Calu3 (cell line): Measurements from ENCODE around the gene PSMA1. TPM values are rescaled to one million over a fixed set of nuclear protein-coding genes. Genes with fewer than 3 reads are reported as not detected.

ENCODE experiments used
- BruUV-seq: library from RNA; stranded (reverse); fragments of 400-500 nt; replicated peaks from 2 replicates; lab custom pipeline; 2021; lab: Mats Ljungman, UMichigan
- CTCF ChIA-PET: fragments of 300-600 bp; sonication (Branson Sonifier 250); formaldehyde crosslinking; loops from one replicate; lab custom pipeline; 2022; ENCODE audit warnings: antibody characterized with exemption; lab: Charles Lee
- DNase-seq: peaks from one replicate; pipeline ENCODE4 v3.0.0; 2022
- H3K27ac Mint-ChIP-seq: one replicate; pipeline ENCODE4 v1.8.0; 2022; ENCODE audit warnings: mixed read lengths; ENCODE audit not compliant: unreplicated experiment
- H3K27me3 Mint-ChIP-seq: one replicate; pipeline ENCODE4 v1.8.0; 2022; ENCODE audit warnings: mixed read lengths; ENCODE audit not compliant: unreplicated experiment
- H3K36me3 Mint-ChIP-seq: one replicate; pipeline ENCODE4 v1.8.0; 2022; ENCODE audit warnings: mild to moderate bottlenecking, moderate library complexity, mixed read lengths; ENCODE audit not compliant: insufficient read depth, unreplicated experiment
- H3K4me1 Mint-ChIP-seq: one replicate; pipeline ENCODE4 v1.8.0; 2022; ENCODE audit warnings: mild to moderate bottlenecking, low read depth, mixed read lengths; ENCODE audit not compliant: unreplicated experiment
- H3K4me3 Mint-ChIP-seq: one replicate; pipeline ENCODE4 v1.8.0; 2022; ENCODE audit warnings: mild to moderate bottlenecking, low read depth, moderate library complexity, mixed read lengths; ENCODE audit not compliant: unreplicated experiment
- H3K9me3 Mint-ChIP-seq: one replicate; pipeline ENCODE4 v1.8.0; 2022; ENCODE audit warnings: low read depth, mixed read lengths; ENCODE audit not compliant: unreplicated experiment
- intact Hi-C: fragments of 100-400 bp; cut with micrococcal nuclease; formaldehyde crosslinking; loops from one replicate; pipeline ENCODE4 v1.10.0; 2022; ENCODE audit not compliant: unreplicated experiment
- total RNA-seq: library from RNA; stranded (reverse); gene quantifications from 2 replicates; pipeline ENCODE4 v1.2.3, GENCODE V29; 2022
- TF ChIP-seq, protein P1 (sequence below): fragments of 200-600 bp; IDR thresholded peaks from one replicate; pipeline ENCODE4 v1.8.0; 2022; ENCODE audit warnings: antibody characterized with exemption; ENCODE audit not compliant: unreplicated experiment

PSMA1 gene
- total RNA-seq, 1 experiment from 2014 or later: 205 TPM

DNA sequence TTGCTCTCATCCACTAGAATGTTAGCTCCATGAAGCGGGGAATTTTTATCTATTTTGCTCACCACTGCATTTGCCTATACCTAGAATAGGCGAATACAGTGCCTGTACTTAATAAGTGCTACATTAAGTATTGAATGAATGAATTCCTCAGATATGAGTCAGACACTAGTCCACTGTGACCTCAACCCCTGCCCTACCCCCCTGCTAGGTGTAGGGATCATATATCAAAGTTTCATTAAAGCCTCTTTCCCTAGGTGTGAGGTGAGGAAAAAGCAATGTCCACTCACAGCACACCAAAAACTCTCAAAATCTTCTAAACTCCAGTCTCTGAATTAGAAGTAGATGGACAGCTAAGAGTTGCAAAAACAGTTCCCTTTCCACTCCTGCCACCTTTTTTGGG lies 9.8 kb upstream of the PSMA1 start:
- H3K36me3 Mint-ChIP-seq: no peaks in the 10 kb centered on the region
- H3K27ac Mint-ChIP-seq: no peak overlapping the region
- intact Hi-C loops: no loop called here
- no peaks in the 10 kb centered on the region for H3K27me3 Mint-ChIP-seq
- peaks cover 13% of the 10 kb centered on the region for H3K4me1 Mint-ChIP-seq
- H3K4me3 Mint-ChIP-seq: no peak overlapping the region
- CTCF ChIA-PET: interaction anchor here (0.7 kb wide), 1 partner anchor 270 kb away, joined by 4 read pairs; no protein-coding TSS in a partner anchor
- TF ChIP-seq, protein P1, sequence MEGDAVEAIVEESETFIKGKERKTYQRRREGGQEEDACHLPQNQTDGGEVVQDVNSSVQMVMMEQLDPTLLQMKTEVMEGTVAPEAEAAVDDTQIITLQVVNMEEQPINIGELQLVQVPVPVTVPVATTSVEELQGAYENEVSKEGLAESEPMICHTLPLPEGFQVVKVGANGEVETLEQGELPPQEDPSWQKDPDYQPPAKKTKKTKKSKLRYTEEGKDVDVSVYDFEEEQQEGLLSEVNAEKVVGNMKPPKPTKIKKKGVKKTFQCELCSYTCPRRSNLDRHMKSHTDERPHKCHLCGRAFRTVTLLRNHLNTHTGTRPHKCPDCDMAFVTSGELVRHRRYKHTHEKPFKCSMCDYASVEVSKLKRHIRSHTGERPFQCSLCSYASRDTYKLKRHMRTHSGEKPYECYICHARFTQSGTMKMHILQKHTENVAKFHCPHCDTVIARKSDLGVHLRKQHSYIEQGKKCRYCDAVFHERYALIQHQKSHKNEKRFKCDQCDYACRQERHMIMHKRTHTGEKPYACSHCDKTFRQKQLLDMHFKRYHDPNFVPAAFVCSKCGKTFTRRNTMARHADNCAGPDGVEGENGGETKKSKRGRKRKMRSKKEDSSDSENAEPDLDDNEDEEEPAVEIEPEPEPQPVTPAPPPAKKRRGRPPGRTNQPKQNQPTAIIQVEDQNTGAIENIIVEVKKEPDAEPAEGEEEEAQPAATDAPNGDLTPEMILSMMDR: no peak
- no peaks in the 10 kb centered on the region for H3K9me3 Mint-ChIP-seq
- BruUV-seq: no TSS peak
- DNase-seq: peak; percentile 61

DNA sequence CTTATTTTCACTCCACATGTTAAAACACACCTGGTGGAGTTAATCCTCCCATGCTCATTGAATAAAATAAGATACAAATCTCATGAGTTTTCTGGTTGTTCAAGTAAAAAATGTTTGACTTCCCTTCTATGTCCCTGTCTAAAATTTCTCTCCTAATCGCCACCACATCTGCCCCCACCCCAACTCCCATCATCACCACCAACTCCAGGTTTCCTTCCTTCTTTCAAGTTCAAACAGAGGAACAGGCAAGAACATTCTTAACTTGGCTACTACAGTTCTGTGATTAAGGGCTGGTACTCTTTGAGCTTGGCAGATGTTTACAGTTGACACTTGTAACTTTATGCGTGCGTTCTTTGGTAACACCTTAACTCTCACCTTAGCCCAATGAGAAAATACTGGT lies 9.1 kb upstream of the PSMA1 start:
- H3K27me3 Mint-ChIP-seq: no peaks in the 10 kb centered on the region
- H3K9me3 Mint-ChIP-seq: no peaks in the 10 kb centered on the region
- TF ChIP-seq, protein P1: no peak
- no peaks in the 10 kb centered on the region for H3K36me3 Mint-ChIP-seq
- CTCF ChIA-PET: no interaction called here
- intact Hi-C loops: no loop called here
- DNase-seq: no peak
- peaks cover 13% of the 10 kb centered on the region for H3K4me1 Mint-ChIP-seq
- BruUV-seq: no TSS peak
- no peak overlapping the region for H3K4me3 Mint-ChIP-seq
- no peak overlapping the region for H3K27ac Mint-ChIP-seq

DNA sequence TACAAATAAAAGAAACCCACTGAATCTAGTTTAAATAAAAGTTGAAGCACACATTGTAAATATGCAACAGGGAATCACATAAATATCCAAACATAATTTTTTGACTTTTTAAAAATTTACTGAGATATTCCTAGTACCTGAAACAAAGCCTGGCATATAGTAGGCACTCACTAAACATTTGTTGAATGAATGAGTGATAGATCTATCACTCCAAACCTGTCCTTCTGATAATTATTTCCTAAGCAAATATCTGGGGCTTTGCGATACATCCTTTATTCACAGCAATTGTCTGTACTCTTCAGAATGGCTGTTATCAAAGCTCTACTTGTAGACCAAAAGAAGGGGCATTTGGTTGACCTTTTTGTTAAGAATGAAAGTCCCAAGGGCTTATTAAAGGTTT lies 2.6 kb upstream of the PSMA1 start:
- H3K4me3 Mint-ChIP-seq: no peak overlapping the region
- peaks cover 33% of the 10 kb centered on the region for H3K36me3 Mint-ChIP-seq
- CTCF ChIA-PET: interaction anchor here (1.1 kb wide), 1 partner anchor 11 kb away, joined by 7 read pairs; no protein-coding TSS in a partner anchor
- TF ChIP-seq, protein P1: no peak
- H3K9me3 Mint-ChIP-seq: no peaks in the 10 kb centered on the region
- H3K27me3 Mint-ChIP-seq: no peaks in the 10 kb centered on the region
- no peak for DNase-seq
- peaks cover 16% of the 10 kb centered on the region for H3K4me1 Mint-ChIP-seq
- intact Hi-C loops: loop anchor here (5.0 kb wide), 1 partner anchor 124 kb away; no protein-coding TSS in a partner anchor
- no peak overlapping the region for H3K27ac Mint-ChIP-seq
- no TSS peak for BruUV-seq

DNA sequence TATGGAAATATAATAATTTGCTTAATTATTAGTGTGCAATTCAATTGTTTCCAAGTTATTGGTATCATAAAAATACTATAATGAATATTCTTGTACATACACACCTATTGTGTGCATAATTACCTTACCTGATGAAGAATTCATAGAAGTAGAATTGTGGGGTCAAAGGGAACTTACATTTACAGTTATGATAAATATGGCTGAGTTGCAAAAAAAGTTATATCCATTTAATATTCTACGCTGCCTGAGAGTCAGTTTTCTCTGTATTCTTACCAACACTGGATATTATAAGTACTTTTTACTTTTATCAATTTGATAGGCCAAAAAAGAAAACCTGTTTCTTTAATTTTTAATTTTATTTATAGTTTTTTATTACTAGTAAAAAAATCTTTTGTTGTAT lies 2.1 kb upstream of the PSMA1 start:
- CTCF ChIA-PET: no interaction called here
- Mint-ChIP-seq H3K27me3 (no peaks in the 10 kb centered on the region), H3K4me1 (peaks cover 16% of the 10 kb centered on the region), H3K36me3 (peaks cover 37% of the 10 kb centered on the region), H3K27ac (no peak overlapping the region), H3K4me3 (no peak overlapping the region), H3K9me3 (no peaks in the 10 kb centered on the region)
- no TSS peak for BruUV-seq
- intact Hi-C loops: loop anchor here (5.0 kb wide), 1 partner anchor 125 kb away; no protein-coding TSS in a partner anchor
- DNase-seq: no peak
- TF ChIP-seq, protein P1: no peak
